Gastroesophageal sphincter (tissue), 3 donors: Measurements from ENCODE around the gene RABIF.

Experiments used
- POLR2AphosphoS5 ChIP-seq: sonication (generic); formaldehyde crosslinking; IDR thresholded peaks from one replicate; pipeline ENCODE4 v1.6.1; 2017; ENCODE audit warnings: antibody characterized with exemption
- TF ChIP-seq, protein P1 (sequence below), 4 experiments: fragments of 200-600 bp in 2 of 4; fragments of 450-650 bp in 2 of 4; sonication (generic) in 1 of 4; IDR thresholded peaks; one replicate each; pipeline ENCODE4 v1.5.1; 2017 to 2019; ENCODE audit warnings: antibody characterized with exemption in 4 of 4, mild to moderate bottlenecking in 2 of 4, moderate library complexity in 2 of 4

DNA sequence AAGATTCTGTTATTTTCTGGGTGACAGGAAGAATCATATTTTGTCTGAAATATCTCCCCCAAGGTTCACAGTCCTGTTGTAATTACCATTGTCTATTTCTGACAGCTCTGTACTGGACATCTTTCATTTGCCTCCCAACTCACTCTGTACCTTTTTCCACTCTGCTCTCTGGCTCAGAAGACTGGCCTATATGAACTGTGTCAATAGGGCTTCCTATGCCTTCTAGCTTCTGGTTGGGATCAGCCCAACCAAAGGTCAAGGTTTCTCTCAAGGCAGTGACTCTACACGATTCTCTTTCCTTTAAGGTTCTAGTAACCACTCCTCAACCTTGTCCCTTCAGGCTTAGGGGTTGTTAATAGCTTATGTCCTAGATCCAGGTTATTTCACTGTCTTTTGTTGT lies 20.5 kb upstream of the RABIF start:
- no peak for TF ChIP-seq POLR2AphosphoS5
- TF ChIP-seq, protein P1, sequence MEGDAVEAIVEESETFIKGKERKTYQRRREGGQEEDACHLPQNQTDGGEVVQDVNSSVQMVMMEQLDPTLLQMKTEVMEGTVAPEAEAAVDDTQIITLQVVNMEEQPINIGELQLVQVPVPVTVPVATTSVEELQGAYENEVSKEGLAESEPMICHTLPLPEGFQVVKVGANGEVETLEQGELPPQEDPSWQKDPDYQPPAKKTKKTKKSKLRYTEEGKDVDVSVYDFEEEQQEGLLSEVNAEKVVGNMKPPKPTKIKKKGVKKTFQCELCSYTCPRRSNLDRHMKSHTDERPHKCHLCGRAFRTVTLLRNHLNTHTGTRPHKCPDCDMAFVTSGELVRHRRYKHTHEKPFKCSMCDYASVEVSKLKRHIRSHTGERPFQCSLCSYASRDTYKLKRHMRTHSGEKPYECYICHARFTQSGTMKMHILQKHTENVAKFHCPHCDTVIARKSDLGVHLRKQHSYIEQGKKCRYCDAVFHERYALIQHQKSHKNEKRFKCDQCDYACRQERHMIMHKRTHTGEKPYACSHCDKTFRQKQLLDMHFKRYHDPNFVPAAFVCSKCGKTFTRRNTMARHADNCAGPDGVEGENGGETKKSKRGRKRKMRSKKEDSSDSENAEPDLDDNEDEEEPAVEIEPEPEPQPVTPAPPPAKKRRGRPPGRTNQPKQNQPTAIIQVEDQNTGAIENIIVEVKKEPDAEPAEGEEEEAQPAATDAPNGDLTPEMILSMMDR (IDR thresholded peaks at IDR 0.05) = no peak
